ENCODE results near the gene DDN. TPM values are rescaled to one million over a fixed set of nuclear protein-coding genes. Genes with fewer than 3 reads are reported as not detected.

DDN gene
- total and polyA plus RNA-seq, 10 donors = 0.09 to 2.0 (median 0.42) TPM; not detected in 1

GRCh38 chr12:48957141-48958048 lies 41.8 kb downstream of the DDN start, which contains the start of gene ARF3:
Gene ARF3, minus strand, starts transcription at chr12:48957487. Its CDS starts 16,392 bp downstream, at chr12:48941095.
- no peaks in the 10 kb centered on the region for H3K9me3 ChIP-seq
- peak within 1 kb of the TSS; percentile 70 to 93 (median 86) for H3K27ac ChIP-seq
- TF ChIP-seq, protein P1, sequence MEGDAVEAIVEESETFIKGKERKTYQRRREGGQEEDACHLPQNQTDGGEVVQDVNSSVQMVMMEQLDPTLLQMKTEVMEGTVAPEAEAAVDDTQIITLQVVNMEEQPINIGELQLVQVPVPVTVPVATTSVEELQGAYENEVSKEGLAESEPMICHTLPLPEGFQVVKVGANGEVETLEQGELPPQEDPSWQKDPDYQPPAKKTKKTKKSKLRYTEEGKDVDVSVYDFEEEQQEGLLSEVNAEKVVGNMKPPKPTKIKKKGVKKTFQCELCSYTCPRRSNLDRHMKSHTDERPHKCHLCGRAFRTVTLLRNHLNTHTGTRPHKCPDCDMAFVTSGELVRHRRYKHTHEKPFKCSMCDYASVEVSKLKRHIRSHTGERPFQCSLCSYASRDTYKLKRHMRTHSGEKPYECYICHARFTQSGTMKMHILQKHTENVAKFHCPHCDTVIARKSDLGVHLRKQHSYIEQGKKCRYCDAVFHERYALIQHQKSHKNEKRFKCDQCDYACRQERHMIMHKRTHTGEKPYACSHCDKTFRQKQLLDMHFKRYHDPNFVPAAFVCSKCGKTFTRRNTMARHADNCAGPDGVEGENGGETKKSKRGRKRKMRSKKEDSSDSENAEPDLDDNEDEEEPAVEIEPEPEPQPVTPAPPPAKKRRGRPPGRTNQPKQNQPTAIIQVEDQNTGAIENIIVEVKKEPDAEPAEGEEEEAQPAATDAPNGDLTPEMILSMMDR (IDR thresholded peaks at IDR 0.05 in 8 of 11, conservative IDR thresholded peaks at IDR 0.05 in 3 of 11) = peak in 4 of 11 experiments; percentile 40 to 51 (median 43)
- peak; percentile 93 to 95 (median 94) for TF ChIP-seq POLR2AphosphoS5 (IDR thresholded peaks at IDR 0.05)
- TF ChIP-seq POLR2A (IDR thresholded peaks at IDR 0.05) = peak in 2 of 3 donors; percentile 54 to 56
- H3K27me3 ChIP-seq (replicated peaks in 1 of 7) = no peaks in the 10 kb centered on the region
- H3K36me3 ChIP-seq = peaks cover 0 to 17% (median 6%) of the 10 kb centered on the region in 6 donors
- intact Hi-C loops (cut with DNase I; ENCODE audit: low total_unique reads) = no loop called here
- peak within 1 kb of the TSS; percentile 89 to 100 (median 98) for H3K4me3 ChIP-seq
- H3K4me1 ChIP-seq = peaks cover 17 to 58% (median 42%) of the 10 kb centered on the region in 6 donors
- DNase-seq = peak; percentile 99
- 0 to 1% (median 1%) methylated on average over 21 to 58 of the region's 58 CpGs for WGBS, 5 donors

- intact Hi-C loops (cut with DNase I; ENCODE audit: low total_unique reads) = no loop called here
- Histone ChIP-seq H3K27ac (peak overlapping the region; percentile 70 to 93 (median 86)), H3K4me1 (peaks cover 17 to 63% (median 43%) of the 10 kb centered on the region in 6 donors), H3K9me3 (no peaks in the 10 kb centered on the region), H3K27me3 (replicated peaks in 1 of 7) (no peaks in the 10 kb centered on the region), H3K36me3 (peaks cover 0 to 26% (median 8%) of the 10 kb centered on the region in 6 donors), H3K4me3 (peak overlapping the region; percentile 89 to 100 (median 98))
- TF ChIP-seq, protein P1 (IDR thresholded peaks at IDR 0.05 in 8 of 11, conservative IDR thresholded peaks at IDR 0.05 in 3 of 11) = no peak
- peak in 2 of 3 donors; percentile 34 to 47 for TF ChIP-seq POLR2AphosphoS5 (IDR thresholded peaks at IDR 0.05)
- no peak for TF ChIP-seq POLR2A (IDR thresholded peaks at IDR 0.05)
- 1 to 4% (median 2%) methylated on average over 26 to 29 of the region's 29 CpGs for WGBS, 5 donors
- DNase-seq = peak; percentile 83
These were observed 42.7 kb downstream of the DDN start for GRCh38 chr12:48956279-48957140.

- Histone ChIP-seq H3K27me3 (replicated peaks in 1 of 7) (no peaks in the 10 kb centered on the region), H3K27ac (peak overlapping the region in 6 of 8 donors; percentile 13 to 93 (median 25)), H3K4me1 (peaks cover 17 to 70% (median 40%) of the 10 kb centered on the region in 6 donors), H3K9me3 (no peaks in the 10 kb centered on the region), H3K36me3 (peaks cover 0 to 39% (median 11%) of the 10 kb centered on the region in 6 donors), H3K4me3 (peak overlapping the region in 1 of 8 donors; percentile 89)
- DNase-seq = no peak
- TF ChIP-seq, protein P1 (IDR thresholded peaks at IDR 0.05 in 8 of 11, conservative IDR thresholded peaks at IDR 0.05 in 3 of 11) = no peak
- no peak for TF ChIP-seq POLR2A (IDR thresholded peaks at IDR 0.05)
- no peak for TF ChIP-seq POLR2AphosphoS5 (IDR thresholded peaks at IDR 0.05)
- WGBS, 5 donors = 38 to 61% (median 50%) methylated on average over 3 of the region's 3 CpGs
- intact Hi-C loops (cut with DNase I; ENCODE audit: low total_unique reads) = no loop called here
These were observed 44.2 kb downstream of the DDN start for GRCh38 chr12:48954841-48955501.

Measured in spleen (tissue), 11 donors.